ENCODE data around the gene SPTLC1.
"Not testable (repeated sequence)": the region's sequence is repeated elsewhere in the genome, so short reads cannot be mapped to it uniquely, and the experiment has no call there.

The SPTLC1 gene

DNA sequence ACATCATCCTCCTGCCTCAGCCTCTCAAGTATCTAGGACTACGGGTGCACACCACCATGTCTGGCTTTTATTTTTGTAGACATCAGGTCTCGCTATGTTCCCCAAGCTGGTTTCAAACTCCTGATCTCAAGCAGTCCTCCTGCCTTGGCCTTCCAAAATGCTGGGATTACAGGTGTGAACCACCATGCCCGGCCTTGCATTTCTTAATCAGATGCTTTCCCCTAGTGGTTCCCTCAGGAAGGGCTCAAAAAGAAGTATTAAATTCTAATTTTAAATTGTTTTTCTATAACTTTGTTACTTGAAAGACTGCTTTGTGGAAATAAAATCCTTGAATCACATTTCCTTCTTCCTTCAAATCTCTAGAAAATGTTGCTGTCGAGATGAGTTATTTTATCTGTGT is 85.7 kb downstream of the SPTLC1 start:
- no peak for DNase-seq

DNA sequence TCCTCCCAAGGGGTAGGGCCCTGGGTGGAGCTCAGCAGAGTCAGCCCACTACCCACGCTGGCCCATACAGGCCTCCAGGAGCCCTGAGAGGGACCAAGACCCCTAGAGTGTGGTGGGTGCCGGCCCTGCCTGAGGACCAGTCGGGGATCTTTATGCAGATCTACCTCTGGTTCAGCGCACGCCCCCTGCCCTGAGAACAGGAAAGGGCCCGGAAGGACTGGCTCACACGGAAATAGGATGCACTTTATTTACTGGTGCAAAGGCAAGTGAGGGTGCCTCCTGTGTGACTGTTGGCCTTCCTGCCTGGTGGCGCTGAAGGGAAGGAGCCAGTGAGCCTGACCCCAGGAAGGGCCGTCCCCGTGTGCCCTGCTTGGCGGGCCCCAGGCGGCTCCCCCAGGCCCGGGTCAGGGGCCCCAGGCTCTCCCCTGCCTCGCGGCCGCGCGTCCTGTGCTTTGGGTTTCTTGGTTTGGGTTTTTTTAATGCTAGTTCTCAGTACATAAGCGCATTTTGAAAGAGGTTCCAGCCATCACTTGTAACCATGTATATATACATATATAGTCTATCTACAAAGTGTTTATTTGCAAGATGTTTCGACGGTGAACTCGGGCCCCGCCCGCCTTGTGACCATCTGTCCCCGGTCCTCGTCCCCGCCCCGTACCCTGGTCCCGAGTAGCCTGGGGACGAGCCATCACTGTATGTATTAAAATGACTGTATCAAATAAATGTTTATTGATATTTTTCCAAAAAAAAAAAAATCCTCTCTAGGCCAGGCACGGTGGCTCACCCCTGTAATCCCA is 88.8 kb downstream of the SPTLC1 start:
- DNase-seq = no peak

DNA sequence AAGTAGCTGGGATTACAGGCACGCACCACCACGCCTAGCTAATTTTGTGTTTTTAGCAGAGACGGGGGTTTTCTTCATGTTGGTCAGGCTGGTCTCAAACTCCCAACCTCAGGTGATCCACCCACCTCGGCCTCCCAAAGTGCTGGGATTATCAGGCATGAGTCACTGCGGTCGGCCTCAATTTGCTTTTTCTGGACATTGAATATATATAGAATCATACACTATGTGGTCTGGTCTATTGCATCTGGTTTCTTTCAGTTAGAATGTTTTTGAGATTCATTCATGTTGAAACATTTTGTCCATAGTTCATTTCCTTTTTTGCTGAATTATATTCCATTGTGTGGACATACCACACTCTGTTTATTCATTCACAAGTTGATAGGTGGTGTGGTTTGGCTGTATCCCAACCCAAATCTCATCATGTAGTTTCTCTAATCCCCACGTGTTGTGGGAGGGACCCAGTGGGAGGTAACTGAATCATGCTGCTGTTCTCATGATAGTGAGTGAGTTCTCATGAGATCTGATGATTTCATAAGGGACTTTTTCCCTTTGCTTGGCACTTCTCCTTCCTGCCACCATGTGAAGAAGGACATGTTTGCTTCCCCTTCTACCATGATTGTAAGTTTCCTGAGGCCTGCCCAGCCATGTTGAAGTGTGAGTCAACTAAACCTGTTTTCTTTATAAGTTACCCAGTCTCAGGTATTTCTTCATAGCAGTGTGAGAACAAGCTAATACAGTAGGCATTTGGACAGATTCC is 93.2 kb downstream of the SPTLC1 start:
- DNase-seq = peak; percentile 11

DNA sequence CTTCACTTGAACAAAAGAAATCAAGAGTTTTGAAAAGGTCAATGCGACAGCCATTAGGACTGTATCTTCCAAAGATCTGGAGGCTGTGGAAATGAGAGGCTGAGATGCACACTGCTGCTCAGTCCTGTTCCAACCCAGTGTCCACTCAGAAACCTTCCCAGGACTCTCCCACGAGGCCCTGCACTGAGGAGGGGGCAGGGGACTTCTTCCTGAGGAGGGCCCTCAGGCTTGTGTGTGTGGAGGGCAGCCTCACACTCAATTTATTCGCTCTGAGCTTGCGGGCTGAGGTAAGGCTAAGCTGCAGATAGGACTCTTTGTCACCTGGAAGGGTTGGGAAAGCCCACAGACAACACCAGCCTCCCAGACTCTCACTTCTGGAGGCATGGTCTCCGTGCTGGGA is 95.6 kb downstream of the SPTLC1 start:
- DNase-seq = no peak

DNA sequence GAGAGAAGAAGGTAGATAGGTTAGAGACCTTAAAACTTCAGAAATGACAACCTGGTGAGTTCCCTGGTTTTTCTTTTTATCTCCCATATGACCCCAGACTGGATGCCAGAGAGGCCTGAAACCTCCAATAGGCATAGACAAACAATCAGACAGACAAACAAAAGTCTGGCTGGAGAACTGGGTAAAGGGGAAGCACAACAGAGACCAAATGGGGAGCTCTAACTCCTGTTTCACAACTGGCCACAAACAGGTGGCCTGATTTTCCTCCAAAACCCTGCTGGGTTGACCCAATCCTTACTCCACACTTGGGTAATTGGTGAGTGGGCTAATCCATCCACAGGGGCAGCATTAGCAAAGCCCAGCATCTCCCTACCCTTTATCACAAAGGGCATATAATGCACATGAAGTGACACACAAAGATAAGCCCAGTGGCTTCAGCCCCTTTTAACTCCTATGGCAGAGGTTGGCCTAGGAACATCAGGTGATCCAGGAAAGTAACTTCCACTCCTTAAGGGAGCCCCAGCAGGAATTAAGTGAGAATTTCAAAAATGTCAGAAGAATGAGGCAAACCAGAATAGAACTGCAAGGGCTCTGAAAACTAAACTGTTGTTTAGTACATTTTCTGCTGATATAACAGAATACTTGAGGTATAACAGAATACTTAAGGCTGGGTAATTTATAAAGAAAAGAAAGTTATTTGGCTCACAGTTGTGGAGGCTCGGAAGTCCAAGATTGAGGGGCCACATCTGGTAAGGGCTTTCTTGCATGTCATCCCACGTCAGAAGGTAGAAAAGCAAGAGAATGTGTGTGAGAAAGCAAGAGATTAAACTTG is 104.3 kb downstream of the SPTLC1 start:
- no peak for DNase-seq

DNA sequence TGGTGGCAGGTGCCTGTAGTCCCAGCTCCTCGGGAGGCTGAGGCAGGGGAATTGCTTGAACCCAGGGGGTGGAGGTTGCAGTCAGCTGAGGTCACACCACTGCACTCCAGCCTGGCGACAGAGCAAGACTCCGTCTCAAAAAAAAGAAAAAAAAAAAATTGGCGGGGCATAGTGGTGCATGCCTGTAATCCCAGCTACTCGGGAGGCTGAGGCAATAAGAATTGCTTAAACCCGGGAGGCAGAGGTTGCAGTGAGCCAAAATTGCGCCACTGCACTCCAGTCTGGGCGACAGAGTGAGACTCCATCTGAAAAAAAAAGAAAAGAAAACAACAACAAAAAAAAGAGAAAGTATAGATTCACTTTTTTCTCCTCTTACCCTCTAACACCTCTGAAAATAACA is 105.0 kb downstream of the SPTLC1 start:
- DNase-seq = not testable (repeated sequence)

DNA sequence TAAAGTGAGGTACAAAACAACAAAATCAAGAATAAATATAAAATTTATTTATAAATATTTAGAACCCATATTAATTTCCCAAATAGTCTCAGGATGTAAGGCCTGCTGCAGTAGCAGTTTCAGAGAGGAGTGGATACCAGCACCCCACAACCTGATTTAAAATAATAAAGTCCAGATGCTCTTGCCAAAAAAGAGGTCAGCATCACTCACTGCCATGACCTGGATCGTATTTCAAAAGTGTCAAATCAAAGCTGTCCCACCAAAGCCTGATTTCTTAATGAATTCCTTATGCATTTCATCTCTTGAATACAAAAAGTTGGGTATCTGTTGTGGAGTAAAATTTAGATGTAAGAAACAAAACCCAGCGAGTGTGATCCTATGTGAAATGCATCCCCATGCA is 107.2 kb downstream of the SPTLC1 start:
- DNase-seq = no peak

GRCh38 chr9:92004045-92004392 is 111.2 kb downstream of the SPTLC1 start:
- DNase-seq = no peak

GRCh38 chr9:92003308-92004044 is 111.7 kb downstream of the SPTLC1 start:
- no peak for DNase-seq

- not testable (repeated sequence) for DNase-seq
These were observed 113.3 kb downstream of the SPTLC1 start for GRCh38 chr9:92001948-92002347.

- no peak for DNase-seq
These were observed 114.0 kb downstream of the SPTLC1 start for GRCh38 chr9:92001244-92001643.

GRCh38 chr9:91995000-91995655 is 120.1 kb downstream of the SPTLC1 start:
- no peak for DNase-seq

DNA sequence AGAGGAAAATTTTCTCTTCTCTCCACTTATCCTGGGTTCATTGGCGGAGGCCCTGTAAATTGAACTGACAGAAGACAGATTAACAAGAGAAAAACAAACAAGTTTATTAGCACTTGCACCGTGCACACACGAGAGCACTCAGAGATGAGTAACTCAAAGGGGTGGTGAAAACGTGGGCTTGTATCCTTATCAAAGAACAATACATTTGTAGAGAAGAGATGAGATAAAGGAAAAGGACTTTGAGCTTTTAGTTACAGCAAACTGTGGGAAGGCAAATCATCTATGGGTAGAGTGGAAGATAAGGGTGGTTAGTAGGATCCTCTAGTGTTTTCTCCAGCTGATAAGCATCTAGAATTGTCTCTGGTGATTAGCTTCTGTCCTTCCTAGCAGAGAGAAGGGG is 120.8 kb downstream of the SPTLC1 start:
- DNase-seq = no peak

DNA sequence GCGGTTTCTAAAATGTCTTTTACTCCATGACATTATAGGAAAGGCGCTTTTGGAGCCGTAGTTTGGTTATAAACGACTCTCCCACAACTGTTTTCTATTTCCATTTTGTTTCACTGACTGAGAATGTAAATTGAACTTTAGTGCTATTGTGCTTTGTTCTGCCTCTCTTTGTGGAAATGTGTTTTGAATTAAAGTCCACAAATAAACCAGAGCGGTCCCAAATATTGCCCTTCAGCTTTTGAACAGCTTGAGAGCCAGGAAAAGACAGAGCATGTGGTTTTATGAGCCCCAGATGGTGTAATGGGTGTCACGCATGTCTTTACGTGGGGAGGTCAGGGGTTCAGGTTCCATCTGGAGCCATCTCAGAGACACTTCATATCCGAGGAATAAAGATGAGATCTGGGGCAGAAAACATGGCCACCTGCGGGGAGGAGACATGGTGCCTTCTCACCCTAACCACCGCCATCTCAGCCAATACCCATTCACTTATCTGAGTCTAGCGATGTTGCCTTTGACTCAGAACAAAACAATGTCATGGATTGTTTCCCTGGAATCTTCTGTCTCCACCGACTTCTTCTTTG is 122.7 kb downstream of the SPTLC1 start:
- DNase-seq = no peak

DNA sequence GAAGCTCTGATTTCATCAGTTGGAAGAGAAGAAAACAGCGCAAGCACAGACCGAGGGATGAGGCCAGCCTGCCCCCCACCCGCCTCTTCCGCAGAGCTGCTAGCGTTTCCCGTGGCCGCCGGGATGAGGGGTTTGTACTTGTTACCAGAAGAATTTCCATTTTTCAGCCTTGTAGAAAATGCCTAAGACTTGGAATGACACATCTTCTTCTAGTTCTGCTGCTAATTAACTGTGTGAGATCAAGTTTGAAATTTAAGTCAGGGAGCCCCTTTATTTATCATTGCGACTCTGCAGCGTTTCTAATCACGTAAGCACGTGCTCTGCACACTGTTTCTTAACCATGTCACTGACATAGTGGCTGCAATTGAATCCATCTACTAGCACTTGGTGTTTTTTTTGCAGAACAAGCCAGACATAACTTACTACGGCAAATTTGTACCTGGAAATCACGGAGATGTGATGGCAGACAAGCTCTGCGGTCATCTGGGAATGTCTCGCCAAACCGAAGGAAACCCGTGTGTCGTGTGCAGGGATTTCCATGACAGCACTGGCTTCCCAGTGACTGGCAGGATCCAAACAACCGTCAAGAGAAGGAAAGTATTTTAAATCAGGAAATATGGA is 123.4 kb downstream of the SPTLC1 start:
- no peak for DNase-seq

DNA sequence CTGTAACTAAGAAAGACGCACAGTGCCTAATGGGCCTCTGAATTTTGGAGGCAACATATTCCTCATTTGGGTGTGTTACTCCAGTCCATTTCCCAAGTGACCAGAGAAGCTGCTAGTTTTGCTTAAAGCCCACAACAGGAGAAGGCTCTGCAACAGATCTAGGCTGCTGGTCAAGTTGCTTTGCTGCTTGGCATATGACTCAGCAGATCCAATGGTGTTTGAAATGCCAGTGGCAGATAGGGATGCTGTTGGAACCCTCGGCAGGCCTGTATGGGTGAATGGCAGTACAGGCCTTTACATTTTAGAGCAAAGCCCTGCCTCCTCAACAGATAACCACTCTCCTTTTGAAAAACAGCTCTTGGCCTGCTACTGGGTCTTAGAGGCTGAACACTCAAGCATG is 129.0 kb downstream of the SPTLC1 start:
- DNase-seq = no peak

- no peak for DNase-seq
These were observed 129.5 kb downstream of the SPTLC1 start for GRCh38 chr9:91985692-91986091.
